HCT116 (cell line): ENCODE results near the gene CYTL1.

Experiments
- CEBPB ChIP-seq: IDR thresholded peaks from 2 replicates; pipeline ENCODE4 v1.6.1; 2012; ENCODE audit warnings: low read depth
- CTCF ChIP-seq, 3 experiments: fragments of 200-600 bp in 1 of 3; sonication (generic) in 1 of 3; IDR thresholded peaks in 2 of 3; conservative IDR thresholded peaks in 1 of 3; 2 replicates each; pipeline ENCODE4 v1.5.1; 2012 to 2017; ENCODE audit warnings: low read depth in 2 of 3, low read length in 2 of 3, antibody characterized with exemption in 1 of 3, borderline replicate concordance in 1 of 3, control low read depth in 1 of 3, mild to moderate bottlenecking in 1 of 3, mixed read lengths in 1 of 3, mixed run types in 1 of 3, moderate library complexity in 1 of 3; ENCODE audit not compliant: insufficient read depth in 1 of 3
- EZH2 ChIP-seq: fragments of 200-600 bp; sonication (generic); IDR thresholded peaks from 2 replicates; pipeline ENCODE4 v1.6.1; 2017; ENCODE audit warnings: antibody characterized with exemption, mixed run types
- FOSL1 ChIP-seq: IDR thresholded peaks from 2 replicates; pipeline ENCODE4 v1.6.1; 2012; ENCODE audit warnings: low read depth
- MAX ChIP-seq: IDR thresholded peaks from 2 replicates; pipeline ENCODE4 v1.6.1; 2012
- POLR2A ChIP-seq: IDR thresholded peaks from 2 replicates; pipeline ENCODE4 v1.7.0; 2011; ENCODE audit warnings: borderline replicate concordance; ENCODE audit not compliant: insufficient read depth, insufficient read length; ENCODE audit errors: extremely low read depth
- REST ChIP-seq: IDR thresholded peaks from 2 replicates; pipeline ENCODE4 v1.6.1; 2012; ENCODE audit warnings: low read depth
- SIN3A ChIP-seq: IDR thresholded peaks from 2 replicates; pipeline ENCODE4 v1.6.1; 2012; ENCODE audit warnings: low read depth
- ZNF274 ChIP-seq: fragments of 200-500 bp; sonication (Bioruptor generic); IDR thresholded peaks from 2 replicates; pipeline ENCODE4 v1.6.1; 2014; ENCODE audit warnings: mild to moderate bottlenecking, low read depth, low read length, inconsistent platforms

GRCh38 chr4:5012244-5012898, 6.9 kb downstream of the CYTL1 start:
- no peak for TF ChIP-seq EZH2
- no peak for TF ChIP-seq CEBPB
- no peak for TF ChIP-seq CTCF (IDR thresholded peaks at IDR 0.05 in 2 of 3, conservative IDR thresholded peaks at IDR 0.05 in 1 of 3; ENCODE audit: borderline replicate concordance in 1 of 3, insufficient read depth in 1 of 3, low read depth in 2 of 3, low read length in 2 of 3)
- no peak for TF ChIP-seq POLR2A
- TF ChIP-seq SIN3A, result no peak
- no peak for TF ChIP-seq FOSL1
- no peak for TF ChIP-seq REST
- no peak for TF ChIP-seq MAX
- no peak for TF ChIP-seq ZNF274
